Astrocyte of the spinal cord (primary cell): ENCODE data around the gene CETP.

Experiments used
- DNase-seq: peaks from one replicate; pipeline ENCODE4 v3.0.0; 2011; ENCODE audit warnings: low read depth, low spot score
- H3K4me3 ChIP-seq: 2 replicates; pipeline ENCODE4 v1.5.1; 2011; ENCODE audit warnings: low read depth, mild to moderate bottlenecking, low read length, moderate library complexity
- CTCF ChIP-seq: IDR thresholded peaks from 2 replicates; pipeline ENCODE4 v1.5.1; 2012; ENCODE audit warnings: low read depth, mild to moderate bottlenecking, low read length, inconsistent platforms
- in situ Hi-C: cut with HindIII; loops from 2 replicates; pipeline ENCODE4 v1.10.0; 2017; ENCODE audit warnings: low sequenced_read_pairs

CETP gene

GRCh38 chr16:57032346-57032745 is 70.6 kb downstream of the CETP start:
- TF ChIP-seq CTCF, result no peak
- H3K4me3 ChIP-seq, result no peak overlapping the region
- in situ Hi-C loops, result no loop called here
- no peak for DNase-seq

GRCh38 chr16:57032931-57033330 is 71.2 kb downstream of the CETP start:
- TF ChIP-seq CTCF, result no peak
- no peak overlapping the region for H3K4me3 ChIP-seq
- DNase-seq, result peak; percentile 47
- in situ Hi-C loops, result no loop called here
